ENCODE measurements around the gene ANLN. TPM values are rescaled to one million over a fixed set of nuclear protein-coding genes. Genes with fewer than 3 reads are reported as not detected.

The ANLN gene
- total RNA-seq, 6 donors from 2014 or later, result 2.5 to 5.8 (median 5.1) TPM

- Histone ChIP-seq H3K36me3 (no peaks in the 10 kb centered on the region), H3K27ac (no peak overlapping the region), H3K4me1 (no peaks in the 10 kb centered on the region), H3K27me3 (no peaks in the 10 kb centered on the region), H3K4me3 (no peak overlapping the region), H3K9me3 (no peaks in the 10 kb centered on the region)
- DNase-seq, result no peak
- ATAC-seq (ENCODE audit: low FRiP score in 2 of 2), result no peak
- TF ChIP-seq POLR2AphosphoS5 (IDR thresholded peaks at IDR 0.05) (no peak), POLR2A (IDR thresholded peaks at IDR 0.05) (no peak), CTCF (IDR thresholded peaks at IDR 0.05) (no peak), EP300 (IDR thresholded peaks at IDR 0.05) (no peak)
- WGBS, 2 donors, result 96 to 98% methylated on average over 3 of the region's 3 CpGs
Measured at GRCh38 chr7:36420307-36420706, 30.6 kb downstream of the ANLN start.

- Histone ChIP-seq H3K27ac (no peak overlapping the region), H3K4me3 (no peak overlapping the region), H3K4me1 (no peaks in the 10 kb centered on the region), H3K9me3 (no peaks in the 10 kb centered on the region), H3K36me3 (no peaks in the 10 kb centered on the region), H3K27me3 (no peaks in the 10 kb centered on the region)
- no peak for DNase-seq
- TF ChIP-seq CTCF (IDR thresholded peaks at IDR 0.05), result no peak
- TF ChIP-seq POLR2AphosphoS5 (IDR thresholded peaks at IDR 0.05), result no peak
- TF ChIP-seq EP300 (IDR thresholded peaks at IDR 0.05), result no peak
- TF ChIP-seq POLR2A (IDR thresholded peaks at IDR 0.05), result no peak
- ATAC-seq (ENCODE audit: low FRiP score in 2 of 2), result no peak
- WGBS, 2 donors, result 96 to 97% methylated on average over 3 of the region's 3 CpGs
Measured at GRCh38 chr7:36422072-36422471, 32.4 kb downstream of the ANLN start.

- no peaks in the 10 kb centered on the region for H3K4me1 ChIP-seq
- no peaks in the 10 kb centered on the region for H3K27me3 ChIP-seq
- 94% methylated on average over 2 of the region's 2 CpGs for WGBS, 2 donors
- no peak overlapping the region for H3K27ac ChIP-seq
- H3K9me3 ChIP-seq, result no peaks in the 10 kb centered on the region
- no peak for DNase-seq
- TF ChIP-seq EP300 (IDR thresholded peaks at IDR 0.05), result no peak
- TF ChIP-seq POLR2AphosphoS5 (IDR thresholded peaks at IDR 0.05), result no peak
- no peak for TF ChIP-seq POLR2A (IDR thresholded peaks at IDR 0.05)
- no peak for TF ChIP-seq CTCF (IDR thresholded peaks at IDR 0.05)
- ATAC-seq (ENCODE audit: low FRiP score in 2 of 2), result no peak
- H3K36me3 ChIP-seq, result no peaks in the 10 kb centered on the region
- H3K4me3 ChIP-seq, result no peak overlapping the region
Measured at GRCh38 chr7:36423633-36424032, 34.0 kb downstream of the ANLN start.

- H3K4me3 ChIP-seq, result no peak overlapping the region
- WGBS, 2 donors, result 77 to 81% methylated on average over 2 of the region's 2 CpGs
- no peaks in the 10 kb centered on the region for H3K27me3 ChIP-seq
- TF ChIP-seq POLR2A (IDR thresholded peaks at IDR 0.05), result no peak
- TF ChIP-seq POLR2AphosphoS5 (IDR thresholded peaks at IDR 0.05), result no peak
- no peak for TF ChIP-seq EP300 (IDR thresholded peaks at IDR 0.05)
- no peak for TF ChIP-seq CTCF (IDR thresholded peaks at IDR 0.05)
- no peaks in the 10 kb centered on the region for H3K36me3 ChIP-seq
- H3K4me1 ChIP-seq, result no peaks in the 10 kb centered on the region
- DNase-seq (no peak), ATAC-seq (ENCODE audit: low FRiP score in 2 of 2) (no peak)
- H3K9me3 ChIP-seq, result peaks cover 0 to 4% (median 2%) of the 10 kb centered on the region in 4 donors
- no peak overlapping the region for H3K27ac ChIP-seq
Measured at GRCh38 chr7:36430186-36430585, 40.5 kb downstream of the ANLN start.

GRCh38 chr7:36430881-36431280 is 41.2 kb downstream of the ANLN start:
- Histone ChIP-seq H3K27ac (no peak overlapping the region), H3K9me3 (peaks cover 0 to 4% (median 2%) of the 10 kb centered on the region in 4 donors), H3K4me3 (no peak overlapping the region), H3K27me3 (no peaks in the 10 kb centered on the region), H3K36me3 (no peaks in the 10 kb centered on the region), H3K4me1 (no peaks in the 10 kb centered on the region)
- no peak for TF ChIP-seq CTCF (IDR thresholded peaks at IDR 0.05)
- TF ChIP-seq POLR2AphosphoS5 (IDR thresholded peaks at IDR 0.05), result no peak
- no peak for TF ChIP-seq EP300 (IDR thresholded peaks at IDR 0.05)
- ATAC-seq (ENCODE audit: low FRiP score in 2 of 2) (no peak), DNase-seq (no peak)
- WGBS, 2 donors, result 81 to 85% methylated on average over 2 of the region's 2 CpGs
